ENCODE results near the gene ZBTB5. TPM values are rescaled to one million over a fixed set of nuclear protein-coding genes. Genes with fewer than 3 reads are reported as not detected.

Gene ZBTB5
- total and polyA plus RNA-seq, 9 of the 15 experiments (the other 6 are each of a cell fraction or from before 2014, with no cell fraction given), result 2.3 to 43.2 (median 15.5) TPM

DNA sequence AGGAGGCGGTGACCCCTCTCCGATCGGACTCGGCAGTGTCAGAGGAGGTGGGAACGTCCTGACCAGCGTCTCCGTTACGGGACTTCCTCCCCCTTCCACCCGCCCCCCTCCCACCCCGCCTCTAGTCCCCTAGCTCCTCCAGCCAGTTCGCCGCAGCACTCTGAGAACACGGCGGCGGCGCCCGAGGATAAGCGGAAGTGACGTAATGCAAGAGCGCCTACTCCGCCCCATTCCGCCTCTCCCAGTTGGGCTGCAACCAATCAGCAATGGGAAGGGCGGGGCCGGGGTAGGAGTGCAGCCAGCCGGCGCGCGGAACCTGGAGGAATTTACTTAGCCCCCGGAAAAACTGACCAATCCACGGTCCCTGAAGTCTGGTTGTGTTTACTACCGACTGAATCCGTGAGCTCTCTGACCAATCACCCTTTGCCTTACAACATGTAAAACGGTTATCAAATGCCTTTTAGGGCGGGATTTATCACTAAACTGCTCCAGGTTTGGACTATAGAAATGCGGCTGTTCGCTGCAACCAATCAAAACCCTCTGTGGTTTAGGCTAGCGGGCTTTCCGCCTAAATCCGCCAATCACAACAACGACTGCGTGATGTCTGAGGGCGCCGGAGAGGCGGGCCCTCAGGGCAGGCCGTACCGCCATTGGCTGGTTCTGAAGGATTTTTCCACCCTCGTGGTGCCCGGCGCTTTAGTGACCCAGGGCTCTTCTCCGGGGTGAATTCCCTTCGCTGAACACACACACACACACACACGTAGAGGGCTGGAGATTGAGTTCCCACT is at the start of gene ZBTB5 (continued):
- TF ChIP-seq, protein P1, sequence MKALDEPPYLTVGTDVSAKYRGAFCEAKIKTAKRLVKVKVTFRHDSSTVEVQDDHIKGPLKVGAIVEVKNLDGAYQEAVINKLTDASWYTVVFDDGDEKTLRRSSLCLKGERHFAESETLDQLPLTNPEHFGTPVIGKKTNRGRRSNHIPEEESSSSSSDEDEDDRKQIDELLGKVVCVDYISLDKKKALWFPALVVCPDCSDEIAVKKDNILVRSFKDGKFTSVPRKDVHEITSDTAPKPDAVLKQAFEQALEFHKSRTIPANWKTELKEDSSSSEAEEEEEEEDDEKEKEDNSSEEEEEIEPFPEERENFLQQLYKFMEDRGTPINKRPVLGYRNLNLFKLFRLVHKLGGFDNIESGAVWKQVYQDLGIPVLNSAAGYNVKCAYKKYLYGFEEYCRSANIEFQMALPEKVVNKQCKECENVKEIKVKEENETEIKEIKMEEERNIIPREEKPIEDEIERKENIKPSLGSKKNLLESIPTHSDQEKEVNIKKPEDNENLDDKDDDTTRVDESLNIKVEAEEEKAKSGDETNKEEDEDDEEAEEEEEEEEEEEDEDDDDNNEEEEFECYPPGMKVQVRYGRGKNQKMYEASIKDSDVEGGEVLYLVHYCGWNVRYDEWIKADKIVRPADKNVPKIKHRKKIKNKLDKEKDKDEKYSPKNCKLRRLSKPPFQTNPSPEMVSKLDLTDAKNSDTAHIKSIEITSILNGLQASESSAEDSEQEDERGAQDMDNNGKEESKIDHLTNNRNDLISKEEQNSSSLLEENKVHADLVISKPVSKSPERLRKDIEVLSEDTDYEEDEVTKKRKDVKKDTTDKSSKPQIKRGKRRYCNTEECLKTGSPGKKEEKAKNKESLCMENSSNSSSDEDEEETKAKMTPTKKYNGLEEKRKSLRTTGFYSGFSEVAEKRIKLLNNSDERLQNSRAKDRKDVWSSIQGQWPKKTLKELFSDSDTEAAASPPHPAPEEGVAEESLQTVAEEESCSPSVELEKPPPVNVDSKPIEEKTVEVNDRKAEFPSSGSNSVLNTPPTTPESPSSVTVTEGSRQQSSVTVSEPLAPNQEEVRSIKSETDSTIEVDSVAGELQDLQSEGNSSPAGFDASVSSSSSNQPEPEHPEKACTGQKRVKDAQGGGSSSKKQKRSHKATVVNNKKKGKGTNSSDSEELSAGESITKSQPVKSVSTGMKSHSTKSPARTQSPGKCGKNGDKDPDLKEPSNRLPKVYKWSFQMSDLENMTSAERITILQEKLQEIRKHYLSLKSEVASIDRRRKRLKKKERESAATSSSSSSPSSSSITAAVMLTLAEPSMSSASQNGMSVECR (CRISPR knock-in tag; IDR thresholded peaks at IDR 0.05), result no peak; the same call in 1 of the 2 replicates
- TF ChIP-seq, protein P2, sequence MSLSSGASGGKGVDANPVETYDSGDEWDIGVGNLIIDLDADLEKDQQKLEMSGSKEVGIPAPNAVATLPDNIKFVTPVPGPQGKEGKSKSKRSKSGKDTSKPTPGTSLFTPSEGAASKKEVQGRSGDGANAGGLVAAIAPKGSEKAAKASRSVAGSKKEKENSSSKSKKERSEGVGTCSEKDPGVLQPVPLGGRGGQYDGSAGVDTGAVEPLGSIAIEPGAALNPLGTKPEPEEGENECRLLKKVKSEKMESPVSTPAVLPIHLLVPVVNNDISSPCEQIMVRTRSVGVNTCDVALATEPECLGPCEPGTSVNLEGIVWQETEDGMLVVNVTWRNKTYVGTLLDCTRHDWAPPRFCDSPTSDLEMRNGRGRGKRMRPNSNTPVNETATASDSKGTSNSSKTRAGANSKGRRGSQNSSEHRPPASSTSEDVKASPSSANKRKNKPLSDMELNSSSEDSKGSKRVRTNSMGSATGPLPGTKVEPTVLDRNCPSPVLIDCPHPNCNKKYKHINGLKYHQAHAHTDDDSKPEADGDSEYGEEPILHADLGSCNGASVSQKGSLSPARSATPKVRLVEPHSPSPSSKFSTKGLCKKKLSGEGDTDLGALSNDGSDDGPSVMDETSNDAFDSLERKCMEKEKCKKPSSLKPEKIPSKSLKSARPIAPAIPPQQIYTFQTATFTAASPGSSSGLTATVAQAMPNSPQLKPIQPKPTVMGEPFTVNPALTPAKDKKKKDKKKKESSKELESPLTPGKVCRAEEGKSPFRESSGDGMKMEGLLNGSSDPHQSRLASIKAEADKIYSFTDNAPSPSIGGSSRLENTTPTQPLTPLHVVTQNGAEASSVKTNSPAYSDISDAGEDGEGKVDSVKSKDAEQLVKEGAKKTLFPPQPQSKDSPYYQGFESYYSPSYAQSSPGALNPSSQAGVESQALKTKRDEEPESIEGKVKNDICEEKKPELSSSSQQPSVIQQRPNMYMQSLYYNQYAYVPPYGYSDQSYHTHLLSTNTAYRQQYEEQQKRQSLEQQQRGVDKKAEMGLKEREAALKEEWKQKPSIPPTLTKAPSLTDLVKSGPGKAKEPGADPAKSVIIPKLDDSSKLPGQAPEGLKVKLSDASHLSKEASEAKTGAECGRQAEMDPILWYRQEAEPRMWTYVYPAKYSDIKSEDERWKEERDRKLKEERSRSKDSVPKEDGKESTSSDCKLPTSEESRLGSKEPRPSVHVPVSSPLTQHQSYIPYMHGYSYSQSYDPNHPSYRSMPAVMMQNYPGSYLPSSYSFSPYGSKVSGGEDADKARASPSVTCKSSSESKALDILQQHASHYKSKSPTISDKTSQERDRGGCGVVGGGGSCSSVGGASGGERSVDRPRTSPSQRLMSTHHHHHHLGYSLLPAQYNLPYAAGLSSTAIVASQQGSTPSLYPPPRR (CRISPR knock-in tag; IDR thresholded peaks at IDR 0.05; ENCODE audit: borderline replicate concordance), result no peak
- peak; percentile 8 to 73; a peak in 1 of 4 replicates for TF ChIP-seq SIN3A (IDR thresholded peaks at IDR 0.05; ENCODE audit: borderline replicate concordance in 2 of 2, control insufficient read depth in 1 of 2, low read depth in 2 of 2, low read length in 2 of 2)
- TF ChIP-seq POLR3A (IDR thresholded peaks at IDR 0.05; ENCODE audit: borderline replicate concordance, extremely low read depth, insufficient read depth, insufficient read length), result no peak
- no peak for TF ChIP-seq ZNF431 (CRISPR knock-in tag; IDR thresholded peaks at IDR 0.05)
- TF ChIP-seq FOXM1 (IDR thresholded peaks at IDR 0.05; ENCODE audit: low read depth), result peak; percentile 97
- TF ChIP-seq FOXM1 (CRISPR knock-in tag; IDR thresholded peaks at IDR 0.05; ENCODE audit: low read depth), result no peak; the same call in 1 of the 2 replicates
- TF ChIP-seq ZNF347 (CRISPR knock-in tag; IDR thresholded peaks at IDR 0.05; ENCODE audit: low read depth), result no peak
- TF ChIP-seq, protein P3, sequence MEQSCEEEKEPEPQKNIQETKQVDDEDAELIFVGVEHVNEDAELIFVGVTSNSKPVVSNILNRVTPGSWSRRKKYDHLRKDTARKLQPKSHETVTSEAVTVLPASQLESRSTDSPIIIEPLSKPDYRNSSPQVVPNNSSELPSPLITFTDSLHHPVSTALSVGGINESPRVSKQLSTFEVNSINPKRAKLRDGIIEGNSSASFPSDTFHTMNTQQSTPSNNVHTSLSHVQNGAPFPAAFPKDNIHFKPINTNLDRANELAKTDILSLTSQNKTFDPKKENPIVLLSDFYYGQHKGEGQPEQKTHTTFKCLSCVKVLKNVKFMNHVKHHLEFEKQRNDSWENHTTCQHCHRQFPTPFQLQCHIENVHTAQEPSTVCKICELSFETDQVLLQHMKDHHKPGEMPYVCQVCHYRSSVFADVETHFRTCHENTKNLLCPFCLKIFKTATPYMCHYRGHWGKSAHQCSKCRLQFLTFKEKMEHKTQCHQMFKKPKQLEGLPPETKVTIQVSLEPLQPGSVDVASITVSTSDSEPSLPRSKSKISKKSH (CRISPR knock-in tag; IDR thresholded peaks at IDR 0.05), result no peak

Measured in K562 (cell line).